NCI-H524 (cell line): ENCODE measurements around the gene RNF175.
"Not testable (repeated sequence)": the region's sequence is repeated elsewhere in the genome, so short reads cannot be mapped to it uniquely, and the experiment has no call there.

ENCODE experiments used
- DNase-seq, 2 experiments: peaks; one replicate each; lab custom pipeline; 2025; lab: John Stamatoyannopoulos, UW

The RNF175 gene

GRCh38 chr4:153683763-153684181, 76.1 kb downstream of the RNF175 start:
- no peak for DNase-seq

- no peak for DNase-seq
Measured at GRCh38 chr4:153679486-153679885, 80.3 kb downstream of the RNF175 start.

- DNase-seq = no peak
Measured at GRCh38 chr4:153676984-153677383, 82.8 kb downstream of the RNF175 start.

GRCh38 chr4:153676486-153676885, 83.3 kb downstream of the RNF175 start:
- no peak for DNase-seq

GRCh38 chr4:153669838-153670237, 90.0 kb downstream of the RNF175 start:
- no peak for DNase-seq

GRCh38 chr4:153668647-153669046, 91.2 kb downstream of the RNF175 start:
- peak in 1 of 2 experiments; percentile 11 for DNase-seq

GRCh38 chr4:153666505-153666904, 93.3 kb downstream of the RNF175 start:
- DNase-seq = not testable (repeated sequence)

GRCh38 chr4:153663667-153664066, 96.2 kb downstream of the RNF175 start:
- DNase-seq = no peak

- DNase-seq = no peak
Measured at GRCh38 chr4:153661908-153662307, 97.9 kb downstream of the RNF175 start.

GRCh38 chr4:153661215-153661822, 98.5 kb downstream of the RNF175 start:
- no peak for DNase-seq
